Stimulated activated CD8-positive, alpha-beta memory T cell treated with anti-CD3 and anti-CD28 coated beads, Interleukin-7, amount 100 ng/mL, for 24 hours (primary cell): ENCODE results near the gene TRDMT1.

Experiments used
- DNase-seq: peaks from one replicate; pipeline ENCODE4 v3.0.0-alpha.2; 2020; ENCODE audit warnings: low read depth

TRDMT1 gene

GRCh38 chr10:17209881-17210280 is 8.4 kb upstream of the TRDMT1 start:
- DNase-seq, result no peak

DNA sequence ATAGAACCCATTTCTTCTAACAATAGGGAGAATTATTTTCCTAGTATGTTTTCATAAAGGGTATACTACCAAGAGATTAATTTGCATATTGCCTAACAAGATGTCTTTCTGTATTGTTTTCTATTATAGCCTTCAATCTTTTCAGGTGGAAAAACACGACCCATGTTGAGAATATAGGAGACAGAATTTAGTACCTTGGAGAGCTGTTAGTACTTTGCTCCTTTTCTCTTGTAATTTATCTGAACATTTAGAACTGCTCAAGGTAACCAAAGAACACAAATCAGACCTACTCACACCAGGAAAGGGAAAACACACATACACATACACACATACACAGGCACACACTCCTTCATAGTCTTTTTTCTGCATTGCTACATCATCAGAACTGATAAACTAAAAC is 7.8 kb upstream of the TRDMT1 start:
- DNase-seq, result no peak

GRCh38 chr10:17208476-17208875 is 7.0 kb upstream of the TRDMT1 start:
- DNase-seq, result no peak

DNA sequence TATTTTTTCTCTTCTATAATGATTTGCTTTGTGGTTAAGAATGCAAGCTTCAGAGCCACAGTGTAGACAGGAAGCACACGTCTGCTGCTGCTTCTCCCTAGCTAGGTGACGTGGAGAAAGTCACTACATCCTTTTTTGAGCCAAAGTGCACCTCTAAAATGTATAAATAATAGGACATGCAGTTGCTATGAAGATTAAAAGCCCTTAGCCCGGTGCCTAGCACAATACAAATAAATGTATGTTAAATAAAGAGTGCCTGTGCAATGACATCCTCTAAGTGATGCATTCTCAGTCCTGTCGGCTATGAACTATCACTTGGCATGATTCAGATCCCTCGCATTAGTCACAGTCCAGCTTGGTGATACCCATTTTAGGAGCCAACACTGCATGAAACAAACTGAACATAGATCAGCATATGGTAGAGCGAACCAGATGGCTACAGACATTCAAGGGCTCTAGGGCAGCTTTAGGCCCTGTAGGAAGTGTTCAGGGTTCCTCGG is 4.8 kb upstream of the TRDMT1 start:
- no peak for DNase-seq

DNA sequence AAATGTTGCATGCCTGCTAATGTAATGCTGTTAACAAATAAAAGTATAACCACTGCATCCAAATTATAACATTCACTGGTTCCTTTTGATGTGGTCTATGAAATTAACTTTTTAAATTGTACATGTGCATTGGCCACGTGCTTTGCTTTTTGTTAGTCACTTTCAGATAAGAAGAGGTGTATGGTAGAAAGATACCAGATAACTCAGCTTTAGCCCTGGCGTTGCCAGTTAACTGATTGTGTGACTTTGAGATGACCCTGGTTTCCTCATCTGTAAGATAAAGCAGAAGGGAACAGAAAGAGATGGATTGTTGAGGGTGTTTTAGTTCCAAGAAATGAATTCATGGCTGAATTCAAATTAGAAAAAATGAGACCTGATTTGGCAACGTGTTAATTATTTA is 1.9 kb upstream of the TRDMT1 start:
- DNase-seq, result no peak

GRCh38 chr10:17202999-17203398 is 1.5 kb upstream of the TRDMT1 start:
- no peak for DNase-seq

- no peak for DNase-seq
These were observed 1.0 kb upstream of the TRDMT1 start for GRCh38 chr10:17202506-17202905.

GRCh38 chr10:17201794-17202116 is 283 bp upstream of the TRDMT1 start:
- DNase-seq, result no peak

DNA sequence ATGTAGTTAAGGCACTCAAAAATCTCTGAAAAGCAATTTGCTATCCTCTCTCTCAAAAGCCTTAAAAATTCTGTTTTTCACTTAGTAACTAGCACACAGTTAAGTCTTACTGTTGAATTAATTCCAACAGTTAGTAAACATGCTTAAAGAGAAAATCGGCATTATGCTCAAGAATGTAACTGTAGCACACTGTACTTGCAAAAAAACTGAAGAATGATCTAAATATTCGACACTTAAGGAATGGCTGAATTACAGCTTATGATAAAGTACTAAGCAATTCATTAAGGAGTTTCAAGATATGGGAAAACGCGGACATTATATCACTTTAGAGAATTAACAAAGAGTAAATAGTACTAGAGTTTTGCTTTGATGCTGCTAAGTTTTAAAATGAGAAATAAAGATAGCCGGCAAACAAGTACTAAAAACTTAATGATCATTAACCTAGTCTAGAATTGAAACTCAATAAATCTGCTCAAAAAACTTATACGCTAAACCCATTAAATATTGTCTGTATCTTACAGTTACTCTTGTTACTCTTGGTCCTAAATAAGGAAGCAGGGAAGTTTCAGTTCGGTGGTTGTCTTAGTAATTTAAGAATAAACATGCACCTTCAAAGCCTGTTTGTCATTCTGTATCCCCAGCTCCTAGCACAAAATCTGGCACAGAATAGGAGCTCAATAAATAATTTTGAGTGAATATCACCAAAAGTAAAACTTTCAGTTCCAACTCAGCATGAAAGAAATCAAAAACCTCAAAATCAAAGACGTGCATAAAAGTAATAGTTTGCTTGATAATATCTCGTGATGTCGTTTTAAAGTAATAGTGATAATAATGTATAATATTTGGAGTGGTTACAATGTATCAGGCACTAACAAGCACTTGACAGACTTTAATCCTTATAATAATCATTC is 1.2 kb downstream of the TRDMT1 start:
- no peak for DNase-seq

DNA sequence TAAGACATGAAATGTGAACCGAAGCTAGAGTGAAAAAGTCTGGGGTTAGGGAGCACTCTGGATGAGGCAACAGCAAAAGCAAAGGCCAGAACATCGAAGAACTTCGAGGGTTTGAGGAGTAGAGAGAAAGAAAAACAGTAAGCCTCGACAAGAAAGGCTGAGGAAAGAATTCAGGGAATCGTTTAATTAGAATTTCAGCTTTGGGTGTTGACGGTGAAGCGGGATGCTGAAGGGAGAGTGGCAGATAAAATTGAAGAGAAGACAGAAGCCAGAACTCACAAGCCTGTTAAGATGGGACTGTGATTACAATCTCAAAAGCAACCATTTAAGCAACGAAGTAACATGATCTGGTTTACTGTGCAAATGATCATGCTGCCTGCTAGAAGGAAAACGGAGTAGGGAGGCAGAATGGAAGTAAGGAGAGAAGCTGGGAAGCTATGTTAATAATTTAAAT is 2.1 kb downstream of the TRDMT1 start:
- DNase-seq, result no peak

DNA sequence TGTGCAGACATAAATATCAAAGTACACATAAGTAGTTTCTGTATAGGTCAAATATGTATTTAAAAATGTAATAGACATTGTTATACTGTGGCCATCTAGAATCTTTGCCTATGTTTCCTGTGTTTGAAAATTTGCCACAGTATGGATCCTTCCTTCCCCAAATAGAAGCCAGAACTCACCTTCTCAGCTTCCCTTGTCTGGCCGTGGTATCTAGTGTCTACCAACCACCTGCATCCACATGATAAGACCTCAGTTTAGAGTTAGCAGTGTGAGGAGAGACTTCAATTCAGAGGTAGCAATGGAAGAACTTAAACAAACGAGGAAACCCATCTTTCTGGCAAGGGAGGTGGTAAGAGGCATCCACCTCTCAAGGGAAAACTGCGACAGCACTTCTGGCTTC is 4.9 kb downstream of the TRDMT1 start:
- no peak for DNase-seq

- no peak for DNase-seq
These were observed 5.4 kb downstream of the TRDMT1 start for GRCh38 chr10:17196045-17196444.

DNA sequence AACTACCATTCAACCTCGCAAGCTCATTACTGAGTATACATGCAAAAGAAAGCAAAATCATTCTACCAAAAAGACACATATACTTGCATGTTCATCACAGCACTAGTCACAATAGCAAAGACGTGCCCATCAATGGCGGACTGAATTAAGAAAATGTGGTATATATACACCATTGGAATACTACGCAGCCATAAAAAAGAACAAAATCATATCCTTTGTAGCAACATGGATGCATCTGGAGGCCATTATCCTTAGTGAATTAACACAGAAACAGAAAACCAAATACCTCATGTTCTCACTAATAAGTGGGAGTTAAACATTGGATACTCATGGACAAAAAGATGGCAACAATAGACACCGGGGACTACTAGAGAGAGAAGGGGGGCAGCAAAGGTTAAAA is 6.4 kb downstream of the TRDMT1 start:
- DNase-seq, result no peak

- no peak for DNase-seq
These were observed 10.9 kb downstream of the TRDMT1 start for GRCh38 chr10:17190602-17191001.

DNA sequence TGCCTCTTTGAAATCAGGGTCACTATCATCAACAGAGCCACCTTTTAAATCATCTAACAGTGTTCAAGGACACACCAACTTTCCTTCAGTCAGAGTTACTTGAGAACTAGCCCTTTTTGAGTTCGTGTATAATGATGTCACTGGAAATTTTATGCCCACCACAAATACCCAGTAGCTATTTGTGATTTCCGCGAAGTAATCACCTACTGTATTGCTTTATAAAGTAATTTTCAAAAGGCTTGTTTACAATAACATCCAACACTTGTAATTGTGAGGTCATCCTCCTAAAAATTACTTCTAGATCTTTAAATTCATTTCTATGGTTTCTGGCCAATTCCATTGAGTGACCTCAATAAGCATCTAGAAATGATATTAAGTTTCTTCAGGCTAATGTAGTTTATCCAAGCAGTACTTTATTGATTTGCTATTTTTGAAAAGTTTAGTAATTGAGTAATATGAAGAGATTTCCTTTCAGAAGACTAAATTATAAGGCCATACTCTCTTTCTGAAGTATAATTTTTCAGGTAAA is 12.8 kb downstream of the TRDMT1 start:
- DNase-seq, result no peak

DNA sequence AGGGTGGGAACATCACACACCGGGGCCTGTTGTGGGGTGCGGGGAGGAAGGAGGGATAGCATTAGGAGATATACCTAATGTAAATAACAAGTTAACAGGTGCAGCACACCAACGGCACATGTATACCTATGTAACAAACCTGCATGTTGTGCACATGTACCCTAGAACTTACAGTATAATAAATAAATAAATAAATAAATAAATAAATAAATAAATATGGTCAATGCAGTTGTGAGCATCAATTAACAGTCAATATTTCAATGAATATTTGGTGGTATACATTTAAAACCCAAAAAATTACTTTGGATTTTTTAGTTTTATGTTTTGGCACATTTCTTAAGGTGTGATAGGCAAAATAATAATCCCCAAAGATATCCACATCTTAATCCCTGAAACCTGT is 15.6 kb downstream of the TRDMT1 start:
- no peak for DNase-seq

- DNase-seq, result no peak
These were observed 18.4 kb downstream of the TRDMT1 start for GRCh38 chr10:17183110-17183509.

- no peak for DNase-seq
These were observed 19.7 kb downstream of the TRDMT1 start for GRCh38 chr10:17181751-17182150.

DNA sequence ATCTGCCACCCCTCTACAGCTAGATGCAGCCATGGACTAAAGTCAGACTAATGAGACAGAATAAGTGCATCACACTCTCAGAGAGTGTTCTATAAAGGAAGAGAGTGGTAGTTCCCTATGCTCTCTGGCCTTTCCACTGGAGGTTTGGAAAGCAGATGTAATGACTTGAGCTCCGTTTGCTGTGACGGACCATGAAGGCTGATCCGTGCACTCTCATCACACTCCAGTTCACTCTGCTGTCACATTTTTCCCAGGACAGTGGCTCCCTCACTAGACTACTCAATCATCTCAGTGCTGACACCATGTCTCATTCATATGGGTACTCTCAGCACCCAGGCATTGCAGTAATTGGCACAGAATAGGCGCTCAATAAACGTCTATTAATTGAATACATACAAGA is 20.4 kb downstream of the TRDMT1 start:
- DNase-seq, result no peak

DNA sequence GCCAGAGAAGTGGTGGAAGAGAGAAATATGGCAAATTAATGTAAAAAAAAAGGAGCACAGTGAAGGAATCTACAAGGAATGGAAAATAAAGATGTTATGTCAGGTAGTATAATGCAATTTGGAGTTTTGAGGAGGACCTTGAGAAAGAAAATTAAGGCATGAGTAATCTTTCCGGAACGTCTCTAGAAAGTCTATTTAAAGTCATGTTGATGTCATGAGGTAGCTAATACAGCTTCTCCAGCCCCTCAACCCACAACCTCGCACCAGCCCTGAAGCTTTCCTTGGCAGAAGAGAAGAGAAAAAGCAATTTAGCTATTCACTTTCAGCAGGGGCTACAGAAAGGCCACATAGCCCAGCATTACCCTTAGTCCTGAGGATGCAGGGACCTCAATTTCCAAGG is 22.5 kb downstream of the TRDMT1 start:
- DNase-seq, result no peak

GRCh38 chr10:17178006-17178405 is 23.5 kb downstream of the TRDMT1 start:
- no peak for DNase-seq

DNA sequence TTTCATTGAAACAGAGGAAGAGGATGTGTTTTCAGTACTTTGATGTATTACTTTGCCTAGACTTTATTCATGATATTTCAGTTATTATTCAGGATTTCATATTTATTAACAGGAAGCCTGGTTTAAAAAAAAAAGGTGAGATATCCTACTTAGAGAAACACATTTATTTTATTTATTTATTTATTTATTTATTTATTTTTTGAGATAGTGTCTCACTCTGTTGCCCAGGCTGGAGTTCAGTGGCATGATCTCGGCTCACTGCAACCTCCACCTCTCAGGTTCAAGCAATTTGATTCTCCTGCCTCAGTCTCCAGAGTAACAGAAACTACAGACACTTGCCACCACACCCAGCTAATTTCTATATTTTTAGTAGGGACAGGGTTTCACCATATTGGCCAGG is 24.5 kb downstream of the TRDMT1 start:
- DNase-seq, result no peak

- no peak for DNase-seq
These were observed 25.4 kb downstream of the TRDMT1 start for GRCh38 chr10:17176091-17176490.

GRCh38 chr10:17175551-17175950 is 25.9 kb downstream of the TRDMT1 start:
- no peak for DNase-seq
